Keratinocyte (primary cell): Measurements from ENCODE around the gene MAU2.

Experiments
- EZH2 ChIP-seq: IDR thresholded peaks from one replicate; pipeline ENCODE4 v1.6.1; 2012; ENCODE audit warnings: inconsistent platforms, mild to moderate bottlenecking, low read length, moderate library complexity
- TF ChIP-seq, protein P1 (sequence below), 3 experiments: IDR thresholded peaks in 1 of 3; conservative IDR thresholded peaks in 1 of 3; optimal IDR thresholded peaks in 1 of 3; 2 replicates in 2 of 3; 3 replicates in 1 of 3; pipeline versions ENCODE3 to v1.5.1; 2011; ENCODE audit warnings: low read length in 3 of 3, mild to moderate bottlenecking in 3 of 3, moderate library complexity in 2 of 3, control low read depth in 1 of 3, inconsistent platforms in 1 of 3; ENCODE audit not compliant: insufficient read depth in 2 of 3; ENCODE audit errors: extremely low read depth in 1 of 3

DNA sequence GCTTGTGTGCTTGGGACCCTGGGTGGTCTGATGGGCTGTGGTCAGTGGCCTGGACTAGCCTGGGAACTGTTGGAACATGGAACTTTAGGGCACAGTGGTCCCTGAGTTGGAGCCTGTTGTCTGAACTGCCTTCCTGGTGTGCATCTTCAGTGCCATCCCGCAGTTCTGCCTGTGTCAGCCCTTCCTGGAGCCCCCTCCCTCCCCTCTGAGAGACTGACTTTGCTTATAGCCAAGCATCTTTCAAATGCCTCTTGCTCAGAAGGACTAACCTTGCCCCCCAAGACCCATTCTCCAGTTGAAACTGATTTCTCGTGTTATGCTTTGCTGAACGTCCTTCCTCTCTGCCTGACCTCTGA is 14.3 kb downstream of the MAU2 start:
- TF ChIP-seq EZH2 = no peak
- TF ChIP-seq, protein P1, sequence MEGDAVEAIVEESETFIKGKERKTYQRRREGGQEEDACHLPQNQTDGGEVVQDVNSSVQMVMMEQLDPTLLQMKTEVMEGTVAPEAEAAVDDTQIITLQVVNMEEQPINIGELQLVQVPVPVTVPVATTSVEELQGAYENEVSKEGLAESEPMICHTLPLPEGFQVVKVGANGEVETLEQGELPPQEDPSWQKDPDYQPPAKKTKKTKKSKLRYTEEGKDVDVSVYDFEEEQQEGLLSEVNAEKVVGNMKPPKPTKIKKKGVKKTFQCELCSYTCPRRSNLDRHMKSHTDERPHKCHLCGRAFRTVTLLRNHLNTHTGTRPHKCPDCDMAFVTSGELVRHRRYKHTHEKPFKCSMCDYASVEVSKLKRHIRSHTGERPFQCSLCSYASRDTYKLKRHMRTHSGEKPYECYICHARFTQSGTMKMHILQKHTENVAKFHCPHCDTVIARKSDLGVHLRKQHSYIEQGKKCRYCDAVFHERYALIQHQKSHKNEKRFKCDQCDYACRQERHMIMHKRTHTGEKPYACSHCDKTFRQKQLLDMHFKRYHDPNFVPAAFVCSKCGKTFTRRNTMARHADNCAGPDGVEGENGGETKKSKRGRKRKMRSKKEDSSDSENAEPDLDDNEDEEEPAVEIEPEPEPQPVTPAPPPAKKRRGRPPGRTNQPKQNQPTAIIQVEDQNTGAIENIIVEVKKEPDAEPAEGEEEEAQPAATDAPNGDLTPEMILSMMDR (optimal IDR thresholded peaks at IDR 0.05 in 1 of 3, IDR thresholded peaks at IDR 0.05 in 1 of 3, conservative IDR thresholded peaks at IDR 0.05 in 1 of 3; ENCODE audit: extremely low read depth in 1 of 3, insufficient read depth in 2 of 3, low read length in 3 of 3) = no peak
